ENCODE data around the gene UBE2Q1.

DNA sequence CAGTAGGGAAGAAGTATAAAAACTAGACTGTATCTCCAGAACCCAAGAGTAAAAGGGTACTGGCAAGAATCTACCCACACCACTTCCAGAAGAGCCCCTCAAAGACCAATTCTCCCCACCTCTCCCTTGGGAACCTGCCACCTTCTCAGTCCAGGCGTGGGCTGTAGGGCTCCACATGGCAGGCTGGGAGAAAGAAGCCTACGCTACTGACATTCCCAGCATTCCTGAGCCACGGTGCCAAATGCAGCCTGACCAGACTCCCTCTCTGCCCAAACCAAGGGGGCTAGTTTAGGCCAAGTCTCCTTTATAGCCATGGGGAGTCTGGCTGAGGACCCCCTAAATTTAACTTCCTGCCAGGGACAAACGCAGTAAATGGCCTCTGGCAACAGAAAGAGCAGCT, 2.0 kb downstream of the UBE2Q1 start:
- TF ChIP-seq GATA3 (IDR thresholded peaks at IDR 0.05; ENCODE audit: borderline replicate concordance) (no peak), ZFP36 (IDR thresholded peaks at IDR 0.05; ENCODE audit: borderline replicate concordance, partially characterized antibody) (no peak)
- TF ChIP-seq, protein P1, sequence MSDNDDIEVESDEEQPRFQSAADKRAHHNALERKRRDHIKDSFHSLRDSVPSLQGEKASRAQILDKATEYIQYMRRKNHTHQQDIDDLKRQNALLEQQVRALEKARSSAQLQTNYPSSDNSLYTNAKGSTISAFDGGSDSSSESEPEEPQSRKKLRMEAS (IDR thresholded peaks at IDR 0.05): no peak
